Muscle of leg (tissue), 11 donors: ENCODE measurements around the gene MAD2L1. TPM values are rescaled to one million over a fixed set of nuclear protein-coding genes. Genes with fewer than 3 reads are reported as not detected.
"Not testable (repeated sequence)": the region's sequence is repeated elsewhere in the genome, so short reads cannot be mapped to it uniquely, and the experiment has no call there.

Experiments used
- DNase-seq: peaks from one replicate; pipeline ENCODE4 v3.0.0; 2013
- H3K27ac ChIP-seq: one replicate; pipeline ENCODE4 v1.5.1; 2013; ENCODE audit warnings: mild to moderate bottlenecking, low read length, control low read depth
- H3K27me3 ChIP-seq: one replicate; pipeline ENCODE4 v1.6.1; 2013; ENCODE audit warnings: low read length; ENCODE audit not compliant: control insufficient read depth, insufficient read depth
- H3K36me3 ChIP-seq: one replicate; pipeline ENCODE4 v1.6.1; 2013; ENCODE audit warnings: low read length; ENCODE audit not compliant: control insufficient read depth, insufficient read depth
- H3K4me1 ChIP-seq: one replicate; pipeline ENCODE4 v1.6.1; 2013; ENCODE audit warnings: low read length; ENCODE audit not compliant: control insufficient read depth, insufficient read depth
- H3K4me3 ChIP-seq: one replicate; pipeline ENCODE4 v1.5.1; 2013; ENCODE audit warnings: low read length, control low read depth
- H3K9me3 ChIP-seq: replicated peaks from 2 replicates; pipeline ENCODE4 v1.6.1; 2013; ENCODE audit warnings: low read depth, low read length; ENCODE audit not compliant: control insufficient read depth
- WGBS: methylation state at CpG from one replicate; pipeline ENCODE4 v1.1.5; 2013; ENCODE audit warnings: missing lambda C conversion rate; ENCODE audit not compliant: insufficient coverage; 5-methylcytosine and 5-hydroxymethylcytosine counted together
- polyA plus RNA-seq, 8 donors: library from polyadenylated mRNA; unstranded; fragments of 120-200 nt; gene quantifications; one replicate each; pipeline versions ENCODE4 v1.2.1 to v1.2.3, GENCODE V29; 2013; ENCODE audit warnings: inconsistent platforms in 1 of 8, low replicate concordance in 1 of 8; ENCODE audit not compliant: insufficient read length in 8 of 8, insufficient read depth in 1 of 8
- total RNA-seq: library from RNA; stranded (reverse); fragments of 120-200 nt; gene quantifications from one replicate; pipeline ENCODE4 v1.2.4, GENCODE V29; 2013

MAD2L1 gene
- total and polyA plus RNA-seq, 9 donors: 11.9 to 30.3 (median 20.6) TPM

GRCh38 chr4:120064887-120065286 lies 1.8 kb downstream of the MAD2L1 start:
- Histone ChIP-seq H3K4me1 (peaks cover 10% of the 10 kb centered on the region), H3K4me3 (no peak overlapping the region), H3K27ac (no peak overlapping the region), H3K27me3 (no peaks in the 10 kb centered on the region), H3K9me3 (no peaks in the 10 kb centered on the region), H3K36me3 (peaks cover 4% of the 10 kb centered on the region)
- DNase-seq: no peak
- no CpG with 5 or more reads among the region's 5 CpGs for WGBS

GRCh38 chr4:120063711-120064110 lies 2.9 kb downstream of the MAD2L1 start:
- DNase-seq, H3K4me1 ChIP-seq, H3K9me3 ChIP-seq, H3K36me3 ChIP-seq, H3K4me3 ChIP-seq, H3K27me3 ChIP-seq, H3K27ac ChIP-seq: not testable (repeated sequence)
- WGBS: 55% methylated on average over 2 of the region's 9 CpGs

- Histone ChIP-seq H3K4me3 (no peak overlapping the region), H3K36me3 (peaks cover 8% of the 10 kb centered on the region), H3K27me3 (no peaks in the 10 kb centered on the region), H3K27ac (no peak overlapping the region), H3K9me3 (no peaks in the 10 kb centered on the region), H3K4me1 (peaks cover 6% of the 10 kb centered on the region)
- DNase-seq: no peak
- 51% methylated on average over 3 of the region's 5 CpGs for WGBS
These were observed 3.9 kb downstream of the MAD2L1 start for GRCh38 chr4:120062663-120063195.

- Histone ChIP-seq H3K9me3 (no peaks in the 10 kb centered on the region), H3K36me3 (peaks cover 9% of the 10 kb centered on the region), H3K27ac (no peak overlapping the region), H3K27me3 (no peaks in the 10 kb centered on the region), H3K4me1 (peaks cover 2% of the 10 kb centered on the region), H3K4me3 (no peak overlapping the region)
- WGBS: no CpG with 5 or more reads among the region's 1 CpG
- no peak for DNase-seq
These were observed 7.6 kb downstream of the MAD2L1 start for GRCh38 chr4:120059036-120059435.

GRCh38 chr4:120057416-120057815 lies 9.2 kb downstream of the MAD2L1 start:
- Histone ChIP-seq H3K27me3 (no peaks in the 10 kb centered on the region), H3K36me3 (peaks cover 8% of the 10 kb centered on the region), H3K27ac (no peak overlapping the region), H3K9me3 (no peaks in the 10 kb centered on the region), H3K4me1 (peaks cover 7% of the 10 kb centered on the region), H3K4me3 (no peak overlapping the region)
- DNase-seq: no peak

- H3K27ac ChIP-seq: no peak overlapping the region
- DNase-seq: peak; percentile 54
These were observed 10.4 kb downstream of the MAD2L1 start for GRCh38 chr4:120056246-120056645.

GRCh38 chr4:120055795-120056194 lies 10.9 kb downstream of the MAD2L1 start:
- DNase-seq: no peak
- Histone ChIP-seq H3K36me3 (peaks cover 8% of the 10 kb centered on the region), H3K27me3 (no peaks in the 10 kb centered on the region), H3K9me3 (no peaks in the 10 kb centered on the region), H3K4me1 (peaks cover 7% of the 10 kb centered on the region), H3K4me3 (no peak overlapping the region), H3K27ac (no peak overlapping the region)
- no CpG with 5 or more reads among the region's 1 CpG for WGBS

More at GRCh38 chr4:120056246-120056645, 10.4 kb downstream of the MAD2L1 start:
- H3K4me3 ChIP-seq: no peak overlapping the region
- peaks cover 7% of the 10 kb centered on the region for H3K4me1 ChIP-seq
- H3K27me3 ChIP-seq: no peaks in the 10 kb centered on the region
- no peaks in the 10 kb centered on the region for H3K9me3 ChIP-seq
- peaks cover 8% of the 10 kb centered on the region for H3K36me3 ChIP-seq

- peaks cover 7% of the 10 kb centered on the region for H3K4me1 ChIP-seq
- no peaks in the 10 kb centered on the region for H3K27me3 ChIP-seq
- no peak overlapping the region for H3K4me3 ChIP-seq
- H3K9me3 ChIP-seq: no peaks in the 10 kb centered on the region
- DNase-seq: no peak
- WGBS: no CpG with 5 or more reads among the region's 1 CpG
- no peak overlapping the region for H3K27ac ChIP-seq
- peaks cover 8% of the 10 kb centered on the region for H3K36me3 ChIP-seq
These were observed 11.5 kb downstream of the MAD2L1 start for GRCh38 chr4:120055162-120055561.

- H3K27me3 ChIP-seq: no peaks in the 10 kb centered on the region
- WGBS: no CpG with 5 or more reads among the region's 1 CpG
- H3K9me3 ChIP-seq: no peaks in the 10 kb centered on the region
- H3K36me3 ChIP-seq: peaks cover 8% of the 10 kb centered on the region
- no peak overlapping the region for H3K4me3 ChIP-seq
- DNase-seq: no peak
- H3K4me1 ChIP-seq: peaks cover 9% of the 10 kb centered on the region
- no peak overlapping the region for H3K27ac ChIP-seq
These were observed 12.7 kb downstream of the MAD2L1 start for GRCh38 chr4:120053911-120054310.

- DNase-seq: peak; percentile 82
- no peaks in the 10 kb centered on the region for H3K9me3 ChIP-seq
- peaks cover 9% of the 10 kb centered on the region for H3K4me1 ChIP-seq
- H3K27ac ChIP-seq: no peak overlapping the region
- H3K36me3 ChIP-seq: peaks cover 4% of the 10 kb centered on the region
- no peak overlapping the region for H3K4me3 ChIP-seq
- no peaks in the 10 kb centered on the region for H3K27me3 ChIP-seq
- WGBS: 67% methylated on average over 1 of the region's 4 CpGs
These were observed 13.8 kb downstream of the MAD2L1 start for GRCh38 chr4:120052856-120053255.

GRCh38 chr4:120051253-120051652 lies 15.4 kb downstream of the MAD2L1 start:
- no peaks in the 10 kb centered on the region for H3K36me3 ChIP-seq
- no peaks in the 10 kb centered on the region for H3K9me3 ChIP-seq
- no CpG with 5 or more reads among the region's 1 CpG for WGBS
- H3K27ac ChIP-seq: no peak overlapping the region
- DNase-seq: peak; percentile 68
- no peaks in the 10 kb centered on the region for H3K27me3 ChIP-seq
- no peak overlapping the region for H3K4me3 ChIP-seq
- peaks cover 9% of the 10 kb centered on the region for H3K4me1 ChIP-seq
